ENCODE measurements around the gene PIGQ. TPM values are rescaled to one million over a fixed set of nuclear protein-coding genes. Genes with fewer than 3 reads are reported as not detected.

PIGQ gene
- polyA plus RNA-seq, 3 donors: 11.4 to 39.8 (median 12.1) TPM

DNA sequence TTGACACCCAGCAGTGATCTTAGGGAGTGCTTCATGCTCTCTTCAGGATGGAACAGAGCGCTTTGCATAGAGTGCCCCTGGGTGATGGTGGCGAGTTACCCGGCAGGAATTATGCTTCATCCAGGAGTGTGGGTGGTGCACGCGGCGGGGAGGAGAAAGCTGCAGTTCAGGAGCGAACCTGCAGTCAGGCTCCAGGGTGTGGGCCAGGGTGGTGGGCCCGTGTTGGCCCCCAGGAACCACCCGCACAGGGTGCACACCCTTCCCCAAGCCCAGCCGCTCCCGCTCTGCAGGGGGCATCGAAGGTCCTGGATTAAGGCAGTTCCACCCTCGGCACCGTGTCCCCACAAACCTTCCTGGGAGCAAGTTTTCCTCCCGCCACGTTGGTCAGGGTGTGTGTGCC, 24.0 kb downstream of the PIGQ start:
- Histone ChIP-seq H3K27me3 (ENCODE audit: control insufficient read depth in 2 of 2, insufficient read depth in 2 of 2, low read length in 2 of 2) (no peaks in the 10 kb centered on the region), H3K36me3 (replicated peaks in 1 of 2; ENCODE audit: control insufficient read depth in 1 of 2, insufficient read depth in 2 of 2, low read length in 2 of 2) (peaks cover 0 to 11% of the 10 kb centered on the region in 2 donors), H3K27ac (ENCODE audit: low read depth in 1 of 2, low read length in 2 of 2) (peak overlapping the region; percentile 81 to 83), H4K20me1 (ENCODE audit: insufficient read depth, low read length) (peaks cover 53% of the 10 kb centered on the region), H3K4me2 (replicated peaks; ENCODE audit: extremely low read depth, low read length, poor library complexity, severe bottlenecking) (peak overlapping the region; percentile 87), H2AFZ (ENCODE audit: insufficient read depth, low read depth, low read length, poor library complexity, severe bottlenecking) (no peak overlapping the region), H3K4me3 (replicated peaks in 1 of 3; ENCODE audit: low read depth in 2 of 3, low read length in 3 of 3) (peak overlapping the region in 1 of 3 experiments; percentile 92), H3K9ac (ENCODE audit: insufficient read depth, low read length, poor library complexity, severe bottlenecking) (no peak overlapping the region), H3K79me2 (ENCODE audit: insufficient read depth, low read length) (peaks cover 82% of the 10 kb centered on the region), H3K9me3 (replicated peaks in 1 of 2; ENCODE audit: control insufficient read depth in 1 of 2, insufficient read depth in 1 of 2, low read length in 2 of 2) (no peaks in the 10 kb centered on the region), H3K4me1 (ENCODE audit: control insufficient read depth in 1 of 2, insufficient read depth in 2 of 2, low read length in 2 of 2) (peaks cover 61 to 68% of the 10 kb centered on the region in 2 donors)
- Mint-ChIP-seq H3K27me3 (ENCODE audit: low read depth in 3 of 3) (peaks cover 0 to 2% (median 0%) of the 10 kb centered on the region in 3 donors), H3K9me3 (peaks cover 0 to 2% (median 0%) of the 10 kb centered on the region in 7 donors), H3K27ac (peak overlapping the region; percentile 82 to 96 (median 93)), H3K4me1 (peaks cover 62% of the 10 kb centered on the region), H3K36me3 (peaks cover 21 to 30% of the 10 kb centered on the region in 2 donors), H3K4me3 (peak overlapping the region in 1 of 2 donors; percentile 27)
- 87% methylated on average over 15 of the region's 16 CpGs for WGBS (ENCODE audit: insufficient coverage)
- intact Hi-C loops (cut with micrococcal nuclease): no loop called here
- no peak for DNase-seq
- TF ChIP-seq, protein P1, sequence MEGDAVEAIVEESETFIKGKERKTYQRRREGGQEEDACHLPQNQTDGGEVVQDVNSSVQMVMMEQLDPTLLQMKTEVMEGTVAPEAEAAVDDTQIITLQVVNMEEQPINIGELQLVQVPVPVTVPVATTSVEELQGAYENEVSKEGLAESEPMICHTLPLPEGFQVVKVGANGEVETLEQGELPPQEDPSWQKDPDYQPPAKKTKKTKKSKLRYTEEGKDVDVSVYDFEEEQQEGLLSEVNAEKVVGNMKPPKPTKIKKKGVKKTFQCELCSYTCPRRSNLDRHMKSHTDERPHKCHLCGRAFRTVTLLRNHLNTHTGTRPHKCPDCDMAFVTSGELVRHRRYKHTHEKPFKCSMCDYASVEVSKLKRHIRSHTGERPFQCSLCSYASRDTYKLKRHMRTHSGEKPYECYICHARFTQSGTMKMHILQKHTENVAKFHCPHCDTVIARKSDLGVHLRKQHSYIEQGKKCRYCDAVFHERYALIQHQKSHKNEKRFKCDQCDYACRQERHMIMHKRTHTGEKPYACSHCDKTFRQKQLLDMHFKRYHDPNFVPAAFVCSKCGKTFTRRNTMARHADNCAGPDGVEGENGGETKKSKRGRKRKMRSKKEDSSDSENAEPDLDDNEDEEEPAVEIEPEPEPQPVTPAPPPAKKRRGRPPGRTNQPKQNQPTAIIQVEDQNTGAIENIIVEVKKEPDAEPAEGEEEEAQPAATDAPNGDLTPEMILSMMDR (IDR thresholded peaks at IDR 0.05): no peak

DNA sequence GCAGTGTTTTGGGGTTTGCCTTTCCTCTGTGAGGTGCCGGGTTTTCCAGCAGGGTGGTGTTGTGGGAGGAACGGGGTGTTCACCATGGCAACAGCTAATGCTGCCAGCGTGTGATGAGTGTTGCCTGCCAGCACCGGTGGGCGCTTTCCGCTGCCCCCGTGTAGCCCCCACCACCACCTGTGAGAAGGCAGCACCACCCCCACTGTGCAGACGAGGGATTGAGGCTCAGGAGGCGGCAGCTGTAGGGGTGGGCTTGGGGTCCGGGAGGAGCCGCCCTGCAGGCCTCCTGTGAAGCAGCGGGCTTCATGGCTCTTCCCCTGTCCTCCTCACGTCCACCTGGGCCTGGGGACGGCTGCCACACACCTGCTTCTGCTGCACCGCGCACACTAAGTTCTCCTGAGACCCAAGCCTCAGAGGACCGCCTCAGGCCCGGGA, 25.3 kb downstream of the PIGQ start:
- H3K4me3 ChIP-seq (replicated peaks in 1 of 3; ENCODE audit: low read depth in 2 of 3, low read length in 3 of 3): no peak overlapping the region
- Mint-ChIP-seq H3K4me1 (peaks cover 62% of the 10 kb centered on the region), H3K36me3 (peaks cover 27 to 39% of the 10 kb centered on the region in 2 donors), H3K27ac (peak overlapping the region in 2 of 7 donors; percentile 27 to 54), H3K27me3 (ENCODE audit: low read depth in 3 of 3) (peaks cover 0 to 2% (median 1%) of the 10 kb centered on the region in 3 donors), H3K4me3 (no peak overlapping the region), H3K9me3 (peaks cover 0 to 2% (median 0%) of the 10 kb centered on the region in 7 donors)
- no peak overlapping the region for H2AFZ ChIP-seq (ENCODE audit: insufficient read depth, low read depth, low read length, poor library complexity, severe bottlenecking)
- H3K9ac ChIP-seq (ENCODE audit: insufficient read depth, low read length, poor library complexity, severe bottlenecking): no peak overlapping the region
- H4K20me1 ChIP-seq (ENCODE audit: insufficient read depth, low read length): peaks cover 64% of the 10 kb centered on the region
- intact Hi-C loops (cut with micrococcal nuclease): no loop called here
- no peaks in the 10 kb centered on the region for H3K9me3 ChIP-seq (replicated peaks in 1 of 2; ENCODE audit: control insufficient read depth in 1 of 2, insufficient read depth in 1 of 2, low read length in 2 of 2)
- DNase-seq: no peak
- peaks cover 7 to 22% of the 10 kb centered on the region in 2 donors for H3K36me3 ChIP-seq (replicated peaks in 1 of 2; ENCODE audit: control insufficient read depth in 1 of 2, insufficient read depth in 2 of 2, low read length in 2 of 2)
- no peak overlapping the region for H3K4me2 ChIP-seq (replicated peaks; ENCODE audit: extremely low read depth, low read length, poor library complexity, severe bottlenecking)
- H3K27ac ChIP-seq (ENCODE audit: low read depth in 1 of 2, low read length in 2 of 2): no peak overlapping the region
- WGBS (ENCODE audit: insufficient coverage): 92% methylated on average over 11 of the region's 18 CpGs
- H3K79me2 ChIP-seq (ENCODE audit: insufficient read depth, low read length): peaks cover 92% of the 10 kb centered on the region
- H3K27me3 ChIP-seq (ENCODE audit: control insufficient read depth in 2 of 2, insufficient read depth in 2 of 2, low read length in 2 of 2): no peaks in the 10 kb centered on the region
- TF ChIP-seq, protein P1 (IDR thresholded peaks at IDR 0.05): no peak
- peaks cover 61 to 68% of the 10 kb centered on the region in 2 donors for H3K4me1 ChIP-seq (ENCODE audit: control insufficient read depth in 1 of 2, insufficient read depth in 2 of 2, low read length in 2 of 2)

Data from CD14-positive monocyte (primary cell).